Lower leg skin (tissue), 3 donors: ENCODE data around the gene GMEB2.

Source experiments
- CTCF ChIP-seq, 3 donors: fragments of 450-650 bp; IDR thresholded peaks; one replicate each; pipeline ENCODE4 v1.5.1; 2016; ENCODE audit warnings: antibody characterized with exemption in 3 of 3, mild to moderate bottlenecking in 3 of 3, moderate library complexity in 2 of 3
- POLR2A ChIP-seq, 2 donors: fragments of 450-650 bp; IDR thresholded peaks; one replicate each; pipeline ENCODE4 v1.6.1; 2016 to 2017; ENCODE audit warnings: antibody characterized with exemption in 2 of 2, mild to moderate bottlenecking in 1 of 2, moderate library complexity in 1 of 2

- TF ChIP-seq POLR2A (IDR thresholded peaks at IDR 0.05) (no peak), CTCF (IDR thresholded peaks at IDR 0.05) (no peak)
These were observed 17.0 kb upstream of the GMEB2 start for GRCh38 chr20:63643946-63644345.
